SHP77 treated with DMSO at 0.1 percent for 48 hours (cell line): ENCODE measurements around the gene GREM2.

ENCODE experiments used
- DNase-seq: peaks from one replicate; lab custom pipeline; 2025; lab: John Stamatoyannopoulos, UW

GREM2 gene

GRCh38 chr1:240499012-240499411, 112.9 kb downstream of the GREM2 start:
- DNase-seq = no peak

GRCh38 chr1:240498335-240498734, 113.6 kb downstream of the GREM2 start:
- no peak for DNase-seq

DNA sequence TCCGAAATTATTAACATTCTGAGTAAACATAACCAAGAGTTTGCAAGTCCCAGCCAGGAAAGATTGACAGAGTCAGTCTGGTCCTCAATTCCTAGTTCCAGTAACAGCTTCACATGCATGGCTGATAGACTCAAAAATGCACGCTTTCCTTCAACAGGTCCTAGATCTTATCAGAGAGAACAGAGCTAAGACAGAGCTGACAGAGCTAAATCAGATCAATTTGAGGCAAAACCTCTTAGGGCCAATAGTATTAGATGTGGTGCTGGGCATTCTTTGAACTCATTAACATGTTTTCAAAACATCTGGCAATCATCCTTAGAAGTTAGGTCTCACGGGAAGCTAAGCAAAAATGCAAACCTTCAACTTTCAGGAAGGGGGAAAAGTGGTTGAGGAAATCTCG, 114.0 kb downstream of the GREM2 start:
- no peak for DNase-seq

DNA sequence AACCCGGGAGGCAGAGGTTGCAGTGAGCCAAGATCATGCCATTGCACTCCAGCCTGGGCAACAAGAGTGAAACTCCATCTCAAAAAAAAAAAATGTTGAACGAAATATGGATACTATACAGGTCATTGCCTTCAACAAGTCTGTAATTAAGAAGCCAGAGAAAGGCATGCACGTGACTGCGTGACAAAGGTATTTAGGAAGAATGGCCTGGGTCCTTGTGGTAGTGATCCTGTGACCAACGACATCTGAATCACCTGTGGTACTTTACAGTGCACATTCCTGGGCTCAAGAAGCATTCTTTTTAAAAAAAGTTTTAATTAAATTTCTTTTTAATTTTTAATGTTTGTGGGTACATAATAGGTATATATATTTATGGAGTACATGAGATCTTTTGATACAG, 115.0 kb downstream of the GREM2 start:
- DNase-seq = no peak

- DNase-seq = no peak
Measured at GRCh38 chr1:240496356-240496755, 115.6 kb downstream of the GREM2 start.

- DNase-seq = no peak
Measured at GRCh38 chr1:240495601-240496000, 116.4 kb downstream of the GREM2 start.

GRCh38 chr1:240492832-240493440, 119.0 kb downstream of the GREM2 start:
- no peak for DNase-seq

- no peak for DNase-seq
Measured at GRCh38 chr1:240491796-240492195, 120.2 kb downstream of the GREM2 start.

- DNase-seq = no peak
Measured at GRCh38 chr1:240491156-240491555, 120.8 kb downstream of the GREM2 start.

DNA sequence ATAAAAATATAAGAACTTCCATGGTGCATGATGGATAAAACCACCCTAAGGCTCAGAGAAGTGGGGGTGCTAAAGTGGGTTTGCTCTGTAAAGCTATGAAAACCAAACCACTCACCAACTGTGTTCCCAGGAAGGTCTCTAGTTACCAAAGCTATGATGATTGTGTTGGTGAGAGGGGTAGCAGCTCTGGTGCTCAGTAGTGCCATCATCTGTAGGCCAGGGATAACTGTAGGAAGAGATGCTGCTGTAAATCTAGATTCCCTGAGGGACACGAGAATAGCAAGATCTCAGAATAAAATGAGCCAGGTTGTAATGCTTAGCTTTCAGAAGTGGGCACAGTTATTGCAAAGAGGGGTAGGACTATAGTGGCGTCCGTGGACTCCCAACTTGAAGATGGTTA, 124.5 kb downstream of the GREM2 start:
- DNase-seq = no peak

DNA sequence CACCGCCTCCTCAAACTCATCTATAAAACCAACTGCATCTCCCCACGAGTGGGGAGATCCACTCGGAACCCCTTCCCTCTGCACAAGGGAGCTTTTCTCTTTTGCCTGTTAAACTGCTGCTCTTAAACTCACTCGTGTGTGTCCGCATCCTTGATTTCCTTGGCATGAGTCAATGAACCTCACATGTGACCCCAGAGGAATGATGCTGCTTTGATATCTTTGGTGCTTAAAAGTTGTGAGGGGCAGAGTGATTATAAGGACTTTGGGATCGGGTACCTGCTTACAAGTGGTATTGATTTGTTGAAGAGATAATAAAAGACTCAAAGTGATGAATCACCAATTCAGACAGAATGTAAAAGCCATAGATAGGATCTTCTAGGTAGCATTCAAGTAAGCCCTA, 125.3 kb downstream of the GREM2 start:
- no peak for DNase-seq

DNA sequence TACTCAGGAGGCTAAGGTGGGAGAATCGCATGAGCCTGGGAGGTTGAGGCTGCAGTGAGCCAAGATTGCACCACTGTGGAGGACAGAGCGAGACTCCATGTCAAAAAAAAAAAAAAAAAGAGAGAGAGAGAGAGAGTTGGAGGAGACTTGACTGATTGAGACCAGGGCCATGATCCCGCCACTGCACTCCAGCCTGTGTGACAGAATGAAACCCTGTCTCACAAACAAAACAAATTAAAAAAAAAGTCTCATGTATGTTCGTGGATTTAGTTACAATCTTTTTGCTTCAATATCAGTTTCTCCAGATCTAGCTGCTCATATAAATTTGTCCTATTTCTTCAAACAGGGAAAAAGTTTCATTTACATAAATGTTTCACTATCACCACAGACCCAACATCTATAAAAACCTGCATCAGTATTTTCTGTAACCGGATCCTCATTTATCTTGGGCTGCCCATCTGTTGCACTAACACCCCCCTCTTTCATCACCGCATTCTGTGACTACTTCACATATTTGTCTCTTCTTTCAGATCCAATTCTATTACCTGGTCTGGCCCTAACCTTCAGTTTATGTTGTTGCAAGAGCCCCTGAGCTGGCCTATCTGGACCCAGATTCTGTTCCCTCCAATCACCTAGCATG, 127.0 kb downstream of the GREM2 start:
- no peak for DNase-seq

- no peak for DNase-seq
Measured at GRCh38 chr1:240478536-240478935, 133.4 kb downstream of the GREM2 start.

GRCh38 chr1:240475832-240476231, 136.1 kb downstream of the GREM2 start:
- no peak for DNase-seq

GRCh38 chr1:240474133-240474614, 137.8 kb downstream of the GREM2 start:
- DNase-seq = no peak

- DNase-seq = no peak
Measured at GRCh38 chr1:240468656-240469055, 143.3 kb downstream of the GREM2 start.

- no peak for DNase-seq
Measured at GRCh38 chr1:240467895-240468294, 144.1 kb downstream of the GREM2 start.

GRCh38 chr1:240466509-240466908, 145.4 kb downstream of the GREM2 start:
- DNase-seq = no peak

DNA sequence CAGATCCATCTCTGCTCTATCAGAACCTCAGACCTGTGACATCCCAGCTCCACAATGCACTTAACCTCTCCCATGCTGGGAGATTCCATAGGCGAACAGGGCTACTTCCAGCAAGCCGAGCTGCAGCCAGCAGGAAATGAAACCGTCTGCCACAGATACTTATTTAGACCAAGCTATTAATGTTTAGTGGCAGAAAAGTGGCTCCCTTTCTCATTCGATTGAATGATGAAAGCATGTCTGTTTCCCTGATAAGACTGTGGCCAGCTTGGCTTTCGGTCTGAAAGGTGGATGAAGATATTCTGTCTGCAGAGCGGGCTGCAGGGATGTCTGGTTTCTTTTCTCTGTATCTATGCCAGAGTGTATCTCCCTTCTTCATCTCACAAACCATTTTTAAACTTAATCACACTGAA, 146.4 kb downstream of the GREM2 start:
- no peak for DNase-seq

- DNase-seq = no peak
Measured at GRCh38 chr1:240464099-240464498, 147.9 kb downstream of the GREM2 start.

DNA sequence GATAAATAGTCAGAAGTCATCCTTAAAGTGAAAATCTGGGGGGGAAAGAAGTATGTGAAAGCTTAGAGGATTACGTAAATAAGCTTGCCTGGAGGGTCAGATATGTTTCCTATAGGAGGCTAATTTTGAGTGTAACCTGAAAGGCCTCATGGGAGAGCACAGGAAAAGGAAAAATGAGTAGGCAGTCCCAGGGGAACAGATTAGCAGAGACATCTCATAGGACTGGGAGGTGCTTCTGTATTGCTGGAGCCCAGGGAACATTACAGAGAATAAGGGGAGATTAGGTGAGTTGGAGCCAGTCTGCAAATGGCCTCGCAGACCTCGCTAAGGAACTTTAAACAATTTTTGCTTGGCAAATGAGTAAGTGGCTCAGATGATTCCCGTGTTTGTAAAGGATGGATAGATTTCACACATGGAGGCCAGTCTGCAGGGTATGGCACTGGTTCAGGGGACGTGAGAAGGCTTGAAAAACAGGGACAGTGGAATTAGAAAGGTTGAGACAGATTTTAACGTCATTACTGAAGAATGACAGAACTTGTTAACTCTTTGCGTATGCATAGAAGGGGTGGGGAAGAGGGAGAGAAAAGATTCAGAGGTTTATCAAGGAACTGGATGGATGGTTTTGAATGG, 149.1 kb downstream of the GREM2 start:
- no peak for DNase-seq

GRCh38 chr1:240462277-240462676, 149.7 kb downstream of the GREM2 start:
- DNase-seq = no peak

- DNase-seq = no peak
Measured at GRCh38 chr1:240457203-240457602, 154.8 kb downstream of the GREM2 start.
